GM18909 (cell line): ENCODE measurements around the gene PHLDA1.

ENCODE experiments used
- ATAC-seq: cut with Tn5 transposase; IDR thresholded peaks from one replicate; pipeline ENCODE4 v1.9.1; 2021; ENCODE audit warnings: mild to moderate bottlenecking; ENCODE audit not compliant: unreplicated experiment, poor library complexity

Gene PHLDA1

GRCh38 chr12:76020731-76021672 lies 10.6 kb downstream of the PHLDA1 start:
- ATAC-seq = peak; percentile 60

DNA sequence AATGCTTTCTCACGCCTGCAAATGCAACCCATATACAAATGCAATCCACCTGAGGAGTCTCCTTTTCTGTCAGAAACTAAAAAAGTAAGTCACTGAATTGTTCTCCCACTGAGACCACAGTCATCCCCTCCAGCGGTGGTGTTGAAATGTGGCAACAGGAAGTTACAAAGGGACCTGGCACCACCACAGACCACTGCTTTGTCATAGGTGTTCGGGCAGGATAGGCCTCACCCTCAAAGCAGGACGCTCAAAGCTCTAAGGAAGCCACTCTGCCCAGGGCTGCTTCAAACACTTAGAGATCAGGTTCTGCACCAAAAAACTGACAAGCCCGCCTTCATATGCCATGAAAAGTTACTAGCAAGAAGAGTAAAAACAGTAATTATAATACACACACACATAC lies 11.3 kb downstream of the PHLDA1 start:
- peak; percentile 83 for ATAC-seq

GRCh38 chr12:76018672-76019071 lies 12.9 kb downstream of the PHLDA1 start:
- ATAC-seq = no peak

GRCh38 chr12:76018111-76018510 lies 13.5 kb downstream of the PHLDA1 start:
- ATAC-seq = no peak

GRCh38 chr12:76014007-76014406 lies 17.6 kb downstream of the PHLDA1 start:
- no peak for ATAC-seq

DNA sequence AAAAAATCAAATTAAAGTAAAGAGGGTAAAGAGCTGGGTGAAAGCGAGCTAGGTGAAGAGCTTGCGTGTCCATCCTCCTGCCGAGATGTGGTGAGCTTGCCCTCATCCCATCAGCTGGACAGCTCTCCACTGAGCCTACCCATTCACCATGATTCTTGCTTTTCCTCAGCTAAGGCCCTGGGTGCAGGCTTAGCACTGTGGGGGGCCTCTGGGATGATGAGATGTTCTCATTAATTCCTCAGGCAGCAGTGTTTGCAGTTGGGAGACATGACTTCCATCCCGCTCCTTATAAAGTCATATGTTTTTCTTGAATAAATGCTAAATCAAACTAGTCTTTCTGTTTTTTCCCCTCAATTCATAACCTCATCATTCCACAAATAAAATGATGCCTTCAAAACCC lies 18.0 kb downstream of the PHLDA1 start:
- no peak for ATAC-seq

DNA sequence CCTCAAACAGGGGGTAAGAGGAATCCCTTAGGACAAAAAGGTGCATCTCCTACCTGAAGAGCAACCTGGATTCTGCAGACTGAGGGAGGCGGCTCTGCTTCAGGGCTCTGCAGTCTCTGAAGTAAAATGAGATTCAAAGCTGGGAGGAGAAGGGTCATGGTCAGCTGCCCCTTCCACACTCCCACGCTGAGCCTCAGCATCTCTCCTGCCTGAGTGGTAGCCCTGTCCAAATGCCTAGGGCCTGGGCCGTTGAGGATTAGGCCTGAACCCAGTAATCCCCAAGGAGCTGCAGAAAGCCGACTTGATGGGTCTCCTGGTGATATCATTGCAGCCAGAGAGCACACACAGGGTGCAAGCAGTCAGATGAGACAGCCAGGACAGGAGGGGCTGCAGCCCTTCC lies 18.9 kb downstream of the PHLDA1 start:
- ATAC-seq = no peak

DNA sequence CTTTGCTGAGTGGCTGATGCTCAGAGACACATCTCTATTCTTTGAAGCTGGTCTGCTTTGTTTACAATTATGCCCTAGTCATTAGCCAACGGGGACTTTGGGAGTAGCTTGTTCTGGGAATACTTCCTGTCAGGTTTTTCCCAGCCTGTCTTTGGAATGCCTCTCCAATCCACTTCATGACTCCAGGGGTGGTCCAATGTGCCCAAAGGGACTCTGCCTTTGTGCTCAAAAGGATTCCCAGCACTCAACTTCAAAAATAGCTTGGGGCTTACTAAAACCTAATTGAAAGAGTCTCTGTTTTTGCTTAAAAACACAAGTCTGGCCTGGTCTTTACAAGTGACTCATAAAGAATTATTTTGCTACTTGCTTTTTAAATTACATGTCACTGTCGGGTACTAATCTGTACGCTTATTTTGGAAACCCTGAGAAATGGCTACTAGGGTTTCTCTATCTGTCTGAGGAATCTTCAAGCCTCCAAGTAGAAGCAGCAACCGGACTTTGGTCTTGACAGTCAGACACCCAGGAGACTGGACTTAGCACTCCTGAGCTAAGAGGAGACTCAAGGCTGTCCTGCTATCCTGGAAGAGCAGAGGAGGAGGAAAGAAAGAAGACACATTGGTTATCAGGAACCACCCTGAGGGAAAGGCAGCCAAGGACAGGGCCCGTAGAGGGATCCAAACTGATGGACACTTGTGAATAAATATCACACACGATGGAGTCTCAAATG lies 20.7 kb downstream of the PHLDA1 start:
- ATAC-seq = no peak

- no peak for ATAC-seq
Measured at GRCh38 chr12:76008428-76008827, 23.1 kb downstream of the PHLDA1 start.

DNA sequence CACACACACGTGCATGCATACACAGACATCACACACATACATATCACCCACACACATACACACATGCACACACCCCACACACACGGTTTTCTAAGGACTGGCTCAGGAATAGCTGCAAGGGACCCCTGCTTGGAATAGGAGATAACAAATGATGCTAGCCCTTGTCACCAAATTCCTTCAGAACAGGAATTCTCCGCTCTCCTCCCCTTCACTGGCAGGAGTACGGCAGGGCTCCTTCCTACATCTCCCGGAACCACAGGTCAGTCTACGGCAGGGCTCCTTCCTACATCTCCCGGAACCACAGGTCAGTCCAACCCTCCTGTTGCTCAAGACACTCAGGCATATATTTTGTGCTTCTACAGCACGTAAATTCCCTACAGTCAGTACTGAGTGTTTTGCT lies 23.9 kb downstream of the PHLDA1 start:
- no peak for ATAC-seq

GRCh38 chr12:76006028-76006925 lies 25.3 kb downstream of the PHLDA1 start:
- ATAC-seq = no peak

DNA sequence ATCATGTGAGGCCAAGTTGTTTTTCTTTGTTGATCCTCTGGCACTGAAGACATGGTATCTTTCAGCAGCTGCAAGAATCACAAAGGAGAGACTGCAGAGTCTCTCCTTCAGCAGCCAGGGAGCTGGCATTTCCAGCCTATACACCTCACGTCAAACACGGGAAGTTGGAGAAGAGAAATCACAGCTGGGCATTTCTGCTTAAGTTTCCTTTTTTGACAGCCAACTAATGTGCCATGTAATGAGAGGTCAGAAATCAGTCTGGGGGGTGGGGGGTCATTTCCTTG lies 28.3 kb downstream of the PHLDA1 start:
- ATAC-seq = no peak

- no peak for ATAC-seq
Measured at GRCh38 chr12:76002598-76003354, 28.8 kb downstream of the PHLDA1 start.

GRCh38 chr12:75998292-75999063 lies 33.1 kb downstream of the PHLDA1 start:
- ATAC-seq = no peak

- ATAC-seq = no peak
Measured at GRCh38 chr12:75997658-75998057, 33.9 kb downstream of the PHLDA1 start.

- no peak for ATAC-seq
Measured at GRCh38 chr12:75996861-75997447, 34.6 kb downstream of the PHLDA1 start.

DNA sequence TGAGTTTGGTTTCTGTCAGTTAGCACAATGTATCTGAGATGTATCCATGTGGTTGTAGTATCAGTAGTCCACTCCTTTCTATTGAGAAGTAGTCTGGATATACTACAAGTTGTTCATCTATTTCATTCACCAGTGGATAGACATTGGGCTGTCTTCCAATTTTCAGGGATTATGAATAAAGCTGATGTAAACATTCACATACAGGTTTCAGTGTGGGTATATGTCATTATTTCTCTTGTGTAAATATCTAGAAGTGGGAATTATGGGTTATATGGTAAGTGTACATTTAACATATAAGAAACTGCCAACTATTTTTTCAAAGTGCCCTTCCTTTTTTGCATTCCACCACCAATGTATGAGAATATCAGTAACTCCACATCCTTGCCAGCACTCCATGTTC lies 35.9 kb downstream of the PHLDA1 start:
- no peak for ATAC-seq

GRCh38 chr12:75994069-75994740 lies 37.4 kb downstream of the PHLDA1 start:
- no peak for ATAC-seq
